Esophagus squamous epithelium (tissue), 5 donors: ENCODE data around the gene BMP5. TPM values are rescaled to one million over a fixed set of nuclear protein-coding genes. Genes with fewer than 3 reads are reported as not detected.

Experiments used
- DNase-seq: peaks from one replicate; lab custom pipeline; 2025; lab: John Stamatoyannopoulos, UW
- H3K27ac ChIP-seq, 4 donors: fragments of 200-600 bp; sonication (generic); one replicate each; pipeline ENCODE4 v1.5.1; 2016 to 2019; ENCODE audit warnings: mild to moderate bottlenecking in 1 of 4
- H3K27me3 ChIP-seq, 4 donors: fragments of 200-600 bp; sonication (generic); 1 replicate in 3 of 4; 2 replicates in 1 of 4; pipeline versions ENCODE4 v1.5.1 to v1.6.0; 2017 to 2021; ENCODE audit warnings: antibody characterized with exemption in 1 of 4
- H3K36me3 ChIP-seq, 3 donors: fragments of 200-600 bp; sonication (generic); one replicate each; pipeline ENCODE4 v1.5.1; 2016 to 2019
- H3K4me1 ChIP-seq, 3 donors: fragments of 200-600 bp; sonication (generic); one replicate each; pipeline ENCODE4 v1.5.1; 2017 to 2019
- H3K4me3 ChIP-seq, 4 donors: fragments of 200-600 bp; sonication (generic); 1 replicate in 3 of 4; 2 replicates in 1 of 4; pipeline ENCODE4 v1.5.1; 2016 to 2019; ENCODE audit warnings: mild to moderate bottlenecking in 2 of 4, moderate library complexity in 1 of 4
- H3K9me3 ChIP-seq, 3 donors: fragments of 200-600 bp; sonication (generic); one replicate each; pipeline ENCODE4 v1.5.1; 2016 to 2019
- CTCF ChIP-seq, 6 experiments: fragments of 450-650 bp in 4 of 6; fragments of 200-600 bp in 2 of 6; sonication (generic) in 2 of 6; IDR thresholded peaks; one replicate each; pipeline ENCODE4 v1.5.1; 2016 to 2019; ENCODE audit warnings: antibody characterized with exemption in 6 of 6, mild to moderate bottlenecking in 4 of 6, moderate library complexity in 4 of 6
- POLR2A ChIP-seq, 4 donors: fragments of 450-650 bp; IDR thresholded peaks; one replicate each; pipeline ENCODE4 v1.6.1; 2017; ENCODE audit warnings: antibody characterized with exemption in 4 of 4, mild to moderate bottlenecking in 4 of 4, moderate library complexity in 3 of 4
- WGBS, 2 donors: methylation state at CpG; one replicate each; pipeline ENCODE4 v1.1.5; 2018; 5-methylcytosine and 5-hydroxymethylcytosine counted together
- intact Hi-C: fragments of 100-400 bp; cut with DNase I; formaldehyde crosslinking; loops from one replicate; pipeline ENCODE4 v1.15.0; 2022
- total RNA-seq, 4 donors: library from RNA; depleted of rRNA; stranded (reverse); fragments of >200 nt; gene quantifications; one replicate each; pipeline ENCODE4 v1.1.0, GENCODE V29; 2016
- donor health status: DM: yes; HTN: yes; CAD: no.

Gene BMP5
- total RNA-seq, 4 donors from 2014 or later = 0.04 to 0.26 (median 0.15) TPM

GRCh38 chr6:55729665-55730064 lies 145.7 kb downstream of the BMP5 start:
- H3K4me3 ChIP-seq = no peak overlapping the region
- intact Hi-C loops = no loop called here
- TF ChIP-seq CTCF (IDR thresholded peaks at IDR 0.05) (no peak), POLR2A (IDR thresholded peaks at IDR 0.05) (no peak)
- no peak for DNase-seq
- H3K27ac ChIP-seq = no peak overlapping the region
- H3K36me3 ChIP-seq = no peaks in the 10 kb centered on the region
- no peaks in the 10 kb centered on the region for H3K9me3 ChIP-seq
- no peaks in the 10 kb centered on the region for H3K27me3 ChIP-seq
- H3K4me1 ChIP-seq = no peaks in the 10 kb centered on the region

- Histone ChIP-seq H3K27ac (no peak overlapping the region), H3K27me3 (no peaks in the 10 kb centered on the region), H3K4me1 (no peaks in the 10 kb centered on the region), H3K36me3 (no peaks in the 10 kb centered on the region), H3K9me3 (no peaks in the 10 kb centered on the region), H3K4me3 (no peak overlapping the region)
- no peak for DNase-seq
- intact Hi-C loops = no loop called here
- no peak for TF ChIP-seq CTCF (IDR thresholded peaks at IDR 0.05)
- no peak for TF ChIP-seq POLR2A (IDR thresholded peaks at IDR 0.05)
- 42 to 47% methylated on average over 1 of the region's 1 CpG for WGBS, 2 donors
These were observed 149.2 kb downstream of the BMP5 start for GRCh38 chr6:55726144-55726543.

GRCh38 chr6:55714831-55715230 lies 160.6 kb downstream of the BMP5 start:
- intact Hi-C loops = no loop called here
- no peak overlapping the region for H3K4me3 ChIP-seq
- no peak overlapping the region for H3K27ac ChIP-seq
- no peaks in the 10 kb centered on the region for H3K4me1 ChIP-seq
- H3K9me3 ChIP-seq = no peaks in the 10 kb centered on the region
- TF ChIP-seq CTCF (IDR thresholded peaks at IDR 0.05) (no peak), POLR2A (IDR thresholded peaks at IDR 0.05) (no peak)
- no peaks in the 10 kb centered on the region for H3K36me3 ChIP-seq
- WGBS, 2 donors = 59 to 62% methylated on average over 4 of the region's 4 CpGs
- no peaks in the 10 kb centered on the region for H3K27me3 ChIP-seq
- no peak for DNase-seq

DNA sequence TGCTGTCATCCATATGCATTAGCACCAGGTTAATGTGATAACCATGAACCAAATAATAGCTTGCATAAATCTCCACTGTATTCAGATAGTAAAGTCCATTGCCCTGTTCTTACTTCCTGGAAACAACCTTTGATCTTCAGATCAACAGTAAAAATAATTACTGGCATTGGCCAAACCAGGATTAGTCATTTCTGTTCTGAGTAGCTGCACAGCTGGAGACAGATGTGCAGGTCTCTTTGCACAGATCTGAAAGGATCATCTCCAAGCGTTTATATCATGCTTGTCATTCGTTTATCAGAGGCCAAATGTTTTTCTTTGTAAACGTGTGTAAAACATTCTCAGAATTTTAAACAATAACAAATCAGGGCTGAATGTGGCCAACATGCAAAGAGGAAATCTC lies 162.0 kb downstream of the BMP5 start:
- WGBS, 2 donors = 3 to 21% methylated on average over 3 of the region's 3 CpGs
- no peak overlapping the region for H3K4me3 ChIP-seq
- DNase-seq = no peak
- H3K36me3 ChIP-seq = no peaks in the 10 kb centered on the region
- no peak overlapping the region for H3K27ac ChIP-seq
- no peaks in the 10 kb centered on the region for H3K9me3 ChIP-seq
- intact Hi-C loops = no loop called here
- no peaks in the 10 kb centered on the region for H3K27me3 ChIP-seq
- TF ChIP-seq CTCF (IDR thresholded peaks at IDR 0.05) (no peak), POLR2A (IDR thresholded peaks at IDR 0.05) (no peak)
- no peaks in the 10 kb centered on the region for H3K4me1 ChIP-seq

DNA sequence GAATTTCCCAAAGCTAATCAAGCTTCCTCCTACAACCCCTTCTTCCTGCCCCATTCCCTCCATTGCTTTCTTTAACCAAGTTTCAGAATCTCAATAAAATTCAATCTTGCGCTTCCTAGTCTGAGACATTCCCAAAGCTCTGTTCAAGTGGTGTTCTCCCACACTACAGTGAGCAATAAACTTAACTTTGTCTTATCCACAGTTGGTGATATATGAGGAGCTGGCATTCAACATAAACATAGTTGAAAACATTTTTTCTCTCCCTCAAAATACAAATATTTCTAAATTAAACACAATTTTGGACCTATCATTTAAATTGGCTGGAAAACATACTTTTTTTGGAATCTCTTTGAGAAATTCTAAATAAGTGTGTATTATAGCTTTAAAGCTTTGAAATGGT lies 166.7 kb downstream of the BMP5 start:
- WGBS, 2 donors = 67 to 90% methylated on average over 1 of the region's 1 CpG
- TF ChIP-seq POLR2A (IDR thresholded peaks at IDR 0.05) = no peak
- no peak for TF ChIP-seq CTCF (IDR thresholded peaks at IDR 0.05)
- Histone ChIP-seq H3K4me1 (no peaks in the 10 kb centered on the region), H3K4me3 (no peak overlapping the region), H3K27me3 (no peaks in the 10 kb centered on the region), H3K27ac (no peak overlapping the region), H3K36me3 (no peaks in the 10 kb centered on the region), H3K9me3 (no peaks in the 10 kb centered on the region)
- no peak for DNase-seq
- intact Hi-C loops = no loop called here
